Measurements from ENCODE around the gene DPYSL4.
A peak's percentile ranks its signal among the peaks of the same experiment; 100 is the strongest.

The DPYSL4 gene

GRCh38 chr10:132226586-132227405 is 40.0 kb downstream of the DPYSL4 start:
- DNase-seq (ENCODE audit: low read depth, low spot score), result no peak

- DNase-seq (ENCODE audit: low read depth, low spot score), result no peak
These were observed 41.2 kb downstream of the DPYSL4 start for GRCh38 chr10:132227851-132228390.

GRCh38 chr10:132228616-132229015 is 41.9 kb downstream of the DPYSL4 start:
- no peak for DNase-seq (ENCODE audit: low read depth, low spot score)

- no peak for DNase-seq (ENCODE audit: low read depth, low spot score)
These were observed 42.3 kb downstream of the DPYSL4 start for GRCh38 chr10:132229096-132229495.

GRCh38 chr10:132229834-132230556 is 43.2 kb downstream of the DPYSL4 start:
- peak; percentile 88 for DNase-seq (ENCODE audit: low read depth, low spot score)

- no peak for DNase-seq (ENCODE audit: low read depth, low spot score)
These were observed 43.9 kb downstream of the DPYSL4 start for GRCh38 chr10:132230557-132231210.

GRCh38 chr10:132231656-132232022 is 44.9 kb downstream of the DPYSL4 start:
- no peak for DNase-seq (ENCODE audit: low read depth, low spot score)

GRCh38 chr10:132232023-132232951 is 45.5 kb downstream of the DPYSL4 start:
- no peak for DNase-seq (ENCODE audit: low read depth, low spot score)

- DNase-seq (ENCODE audit: low read depth, low spot score), result no peak
These were observed 46.2 kb downstream of the DPYSL4 start for GRCh38 chr10:132232981-132233380.

GRCh38 chr10:132233501-132234085 is 46.8 kb downstream of the DPYSL4 start:
- no peak for DNase-seq (ENCODE audit: low read depth, low spot score)

GRCh38 chr10:132234860-132235259 is 48.1 kb downstream of the DPYSL4 start:
- no peak for DNase-seq (ENCODE audit: low read depth, low spot score)

- DNase-seq (ENCODE audit: low read depth, low spot score), result no peak
These were observed 49.4 kb downstream of the DPYSL4 start for GRCh38 chr10:132236161-132236560.

GRCh38 chr10:132236881-132237280 is 50.1 kb downstream of the DPYSL4 start:
- DNase-seq (ENCODE audit: low read depth, low spot score), result no peak

GRCh38 chr10:132237396-132237795 is 50.6 kb downstream of the DPYSL4 start:
- DNase-seq (ENCODE audit: low read depth, low spot score), result no peak

- no peak for DNase-seq (ENCODE audit: low read depth, low spot score)
These were observed 51.1 kb downstream of the DPYSL4 start for GRCh38 chr10:132237871-132238270.

- DNase-seq (ENCODE audit: low read depth, low spot score), result no peak
These were observed 51.8 kb downstream of the DPYSL4 start for GRCh38 chr10:132238371-132239125.

GRCh38 chr10:132239126-132240031 is 52.6 kb downstream of the DPYSL4 start:
- DNase-seq (ENCODE audit: low read depth, low spot score), result peak; percentile 32

GRCh38 chr10:132240156-132240555 is 53.4 kb downstream of the DPYSL4 start:
- DNase-seq (ENCODE audit: low read depth, low spot score), result no peak

GRCh38 chr10:132240581-132240980 is 53.8 kb downstream of the DPYSL4 start:
- DNase-seq (ENCODE audit: low read depth, low spot score), result no peak

All from ELF-1 (cell line).